ENCODE data around the gene BAD.

- TF ChIP-seq, protein P1, sequence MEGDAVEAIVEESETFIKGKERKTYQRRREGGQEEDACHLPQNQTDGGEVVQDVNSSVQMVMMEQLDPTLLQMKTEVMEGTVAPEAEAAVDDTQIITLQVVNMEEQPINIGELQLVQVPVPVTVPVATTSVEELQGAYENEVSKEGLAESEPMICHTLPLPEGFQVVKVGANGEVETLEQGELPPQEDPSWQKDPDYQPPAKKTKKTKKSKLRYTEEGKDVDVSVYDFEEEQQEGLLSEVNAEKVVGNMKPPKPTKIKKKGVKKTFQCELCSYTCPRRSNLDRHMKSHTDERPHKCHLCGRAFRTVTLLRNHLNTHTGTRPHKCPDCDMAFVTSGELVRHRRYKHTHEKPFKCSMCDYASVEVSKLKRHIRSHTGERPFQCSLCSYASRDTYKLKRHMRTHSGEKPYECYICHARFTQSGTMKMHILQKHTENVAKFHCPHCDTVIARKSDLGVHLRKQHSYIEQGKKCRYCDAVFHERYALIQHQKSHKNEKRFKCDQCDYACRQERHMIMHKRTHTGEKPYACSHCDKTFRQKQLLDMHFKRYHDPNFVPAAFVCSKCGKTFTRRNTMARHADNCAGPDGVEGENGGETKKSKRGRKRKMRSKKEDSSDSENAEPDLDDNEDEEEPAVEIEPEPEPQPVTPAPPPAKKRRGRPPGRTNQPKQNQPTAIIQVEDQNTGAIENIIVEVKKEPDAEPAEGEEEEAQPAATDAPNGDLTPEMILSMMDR (IDR thresholded peaks at IDR 0.05): no peak
- TF ChIP-seq POLR2A (IDR thresholded peaks at IDR 0.05): no peak
Observed at GRCh38 chr11:64268025-64268892, 16.2 kb downstream of the BAD start.

Measured in heart left ventricle (tissue), 13 donors.